IMR-90 (cell line): Measurements from ENCODE around the gene KDM6A.

ENCODE experiments used
- BHLHE40 ChIP-seq: fragments of 150-350 bp; IDR thresholded peaks from 2 replicates; pipeline ENCODE4 v1.6.1; 2016; ENCODE audit warnings: mild to moderate bottlenecking, low read depth, low read length
- CEBPB ChIP-seq: IDR thresholded peaks from 2 replicates; pipeline ENCODE4 v1.6.1; 2012; ENCODE audit warnings: low read depth, low read length, improper control_type of control experiment
- CHD1 ChIP-seq: IDR thresholded peaks from 2 replicates; pipeline ENCODE4 v1.6.1; 2012; ENCODE audit warnings: low read depth, low read length, improper control_type of control experiment
- FOS ChIP-seq: fragments of 150-350 bp; IDR thresholded peaks from 2 replicates; pipeline ENCODE4 v1.6.1; 2016; ENCODE audit warnings: low read depth, low read length
- MAFK ChIP-seq: IDR thresholded peaks from 2 replicates; pipeline ENCODE4 v1.6.1; 2012; ENCODE audit warnings: low read depth, low read length, improper control_type of control experiment
- MXI1 ChIP-seq: IDR thresholded peaks from 2 replicates; pipeline ENCODE4 v1.6.1; 2012; ENCODE audit warnings: low read depth, mild to moderate bottlenecking, low read length, moderate library complexity, borderline replicate concordance
- POLR2A ChIP-seq: IDR thresholded peaks from 2 replicates; pipeline ENCODE4 v1.6.1; 2012; ENCODE audit warnings: mild to moderate bottlenecking, low read depth, low read length
- RAD21 ChIP-seq: IDR thresholded peaks from 2 replicates; pipeline ENCODE4 v1.6.1; 2012; ENCODE audit warnings: low read length, improper control_type of control experiment
- RFX5 ChIP-seq: IDR thresholded peaks from 2 replicates; pipeline ENCODE4 v1.8.0; 2012; ENCODE audit warnings: low read depth, mild to moderate bottlenecking, low read length, moderate library complexity
- SMC3 ChIP-seq: fragments of 150-350 bp; IDR thresholded peaks from 2 replicates; pipeline ENCODE4 v1.6.1; 2016; ENCODE audit warnings: low read depth, mild to moderate bottlenecking, antibody characterized with exemption, low read length, moderate library complexity
- TF ChIP-seq, protein P1 (sequence below): conservative IDR thresholded peaks from 2 replicates; pipeline ENCODE4 v1.5.1; 2012; ENCODE audit warnings: mild to moderate bottlenecking, low read depth, low read length, improper control_type of control experiment
- TF ChIP-seq, protein P2 (sequence below): fragments of 150-350 bp; IDR thresholded peaks from 2 replicates; pipeline ENCODE4 v1.6.1; 2017; ENCODE audit warnings: mild to moderate bottlenecking, antibody characterized with exemption, low read length, low read depth
- TF ChIP-seq, protein P3 (sequence below): fragments of 150-350 bp; IDR thresholded peaks from 2 replicates; pipeline ENCODE4 v1.6.1; 2016; ENCODE audit warnings: low read depth, mild to moderate bottlenecking, low read length, moderate library complexity, borderline replicate concordance

DNA sequence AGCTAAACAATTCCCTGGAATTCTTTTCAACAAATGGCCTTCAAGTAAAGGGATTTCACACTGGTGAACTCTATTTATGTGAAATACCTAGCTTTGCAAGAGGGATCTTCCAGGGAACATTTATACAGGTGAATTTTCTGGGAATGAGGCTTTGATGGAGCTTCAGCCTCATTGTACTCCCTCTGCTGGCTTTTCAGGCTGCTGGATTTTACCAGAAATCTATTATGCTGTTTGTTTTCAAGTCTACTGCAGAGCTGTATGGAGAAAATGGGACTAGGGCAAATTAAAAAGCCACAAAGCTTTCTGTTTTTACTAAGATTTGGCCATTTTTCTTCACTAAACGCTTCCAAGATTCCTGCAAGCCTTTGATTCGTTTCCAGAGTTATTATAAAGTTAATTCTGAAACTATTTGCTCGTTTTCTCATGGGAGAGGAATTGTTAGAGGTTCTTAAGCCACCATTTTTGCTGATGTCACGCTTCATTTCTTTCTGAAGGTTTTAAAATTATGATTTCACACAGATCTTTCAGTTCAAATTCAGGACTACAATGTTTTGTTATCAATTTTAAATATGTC lies 31.6 kb downstream of the KDM6A start:
- TF ChIP-seq, protein P1, sequence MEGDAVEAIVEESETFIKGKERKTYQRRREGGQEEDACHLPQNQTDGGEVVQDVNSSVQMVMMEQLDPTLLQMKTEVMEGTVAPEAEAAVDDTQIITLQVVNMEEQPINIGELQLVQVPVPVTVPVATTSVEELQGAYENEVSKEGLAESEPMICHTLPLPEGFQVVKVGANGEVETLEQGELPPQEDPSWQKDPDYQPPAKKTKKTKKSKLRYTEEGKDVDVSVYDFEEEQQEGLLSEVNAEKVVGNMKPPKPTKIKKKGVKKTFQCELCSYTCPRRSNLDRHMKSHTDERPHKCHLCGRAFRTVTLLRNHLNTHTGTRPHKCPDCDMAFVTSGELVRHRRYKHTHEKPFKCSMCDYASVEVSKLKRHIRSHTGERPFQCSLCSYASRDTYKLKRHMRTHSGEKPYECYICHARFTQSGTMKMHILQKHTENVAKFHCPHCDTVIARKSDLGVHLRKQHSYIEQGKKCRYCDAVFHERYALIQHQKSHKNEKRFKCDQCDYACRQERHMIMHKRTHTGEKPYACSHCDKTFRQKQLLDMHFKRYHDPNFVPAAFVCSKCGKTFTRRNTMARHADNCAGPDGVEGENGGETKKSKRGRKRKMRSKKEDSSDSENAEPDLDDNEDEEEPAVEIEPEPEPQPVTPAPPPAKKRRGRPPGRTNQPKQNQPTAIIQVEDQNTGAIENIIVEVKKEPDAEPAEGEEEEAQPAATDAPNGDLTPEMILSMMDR = no peak; the same call in 1 of the 2 replicates
- no peak for TF ChIP-seq POLR2A
- no peak for TF ChIP-seq RFX5
- TF ChIP-seq BHLHE40 = no peak
- TF ChIP-seq MXI1 = no peak
- TF ChIP-seq FOS = no peak
- TF ChIP-seq, protein P2, sequence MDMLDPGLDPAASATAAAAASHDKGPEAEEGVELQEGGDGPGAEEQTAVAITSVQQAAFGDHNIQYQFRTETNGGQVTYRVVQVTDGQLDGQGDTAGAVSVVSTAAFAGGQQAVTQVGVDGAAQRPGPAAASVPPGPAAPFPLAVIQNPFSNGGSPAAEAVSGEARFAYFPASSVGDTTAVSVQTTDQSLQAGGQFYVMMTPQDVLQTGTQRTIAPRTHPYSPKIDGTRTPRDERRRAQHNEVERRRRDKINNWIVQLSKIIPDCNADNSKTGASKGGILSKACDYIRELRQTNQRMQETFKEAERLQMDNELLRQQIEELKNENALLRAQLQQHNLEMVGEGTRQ = no peak
- no peak for TF ChIP-seq CHD1
- TF ChIP-seq MAFK = no peak
- TF ChIP-seq, protein P3, sequence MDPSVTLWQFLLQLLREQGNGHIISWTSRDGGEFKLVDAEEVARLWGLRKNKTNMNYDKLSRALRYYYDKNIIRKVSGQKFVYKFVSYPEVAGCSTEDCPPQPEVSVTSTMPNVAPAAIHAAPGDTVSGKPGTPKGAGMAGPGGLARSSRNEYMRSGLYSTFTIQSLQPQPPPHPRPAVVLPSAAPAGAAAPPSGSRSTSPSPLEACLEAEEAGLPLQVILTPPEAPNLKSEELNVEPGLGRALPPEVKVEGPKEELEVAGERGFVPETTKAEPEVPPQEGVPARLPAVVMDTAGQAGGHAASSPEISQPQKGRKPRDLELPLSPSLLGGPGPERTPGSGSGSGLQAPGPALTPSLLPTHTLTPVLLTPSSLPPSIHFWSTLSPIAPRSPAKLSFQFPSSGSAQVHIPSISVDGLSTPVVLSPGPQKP = no peak
- no peak for TF ChIP-seq CEBPB
- no peak for TF ChIP-seq RAD21
- TF ChIP-seq SMC3 = no peak
